ENCODE data around the gene CHKA. TPM values are rescaled to one million over a fixed set of nuclear protein-coding genes. Genes with fewer than 3 reads are reported as not detected.

Gene CHKA
- total and polyA plus RNA-seq, 2 of the 8 experiments (the other 6 are each of a cell fraction or from before 2014, with no cell fraction given), result 61.2 to 86.6 TPM

DNA sequence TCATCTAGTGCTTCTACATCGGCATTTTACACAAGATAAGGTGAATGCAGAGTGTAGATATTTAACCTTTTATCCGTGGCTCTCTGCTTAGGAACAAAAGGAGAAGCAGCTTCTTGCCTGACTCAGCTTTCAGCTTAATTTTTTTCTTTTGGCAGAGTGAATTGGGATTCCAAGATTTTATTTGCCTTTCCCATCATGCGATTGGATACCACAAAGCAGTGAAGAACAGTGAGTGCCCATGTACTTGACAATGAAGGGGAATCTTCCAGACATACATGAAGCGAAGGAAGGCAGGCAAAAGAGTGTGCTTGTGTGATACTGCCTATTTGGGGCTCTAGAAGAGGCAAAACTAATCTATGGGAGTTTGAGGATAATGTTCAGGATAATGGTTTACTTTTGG, 17.0 kb upstream of the CHKA start:
- no peak for FAIRE-seq
- Histone ChIP-seq H4K5ac (ENCODE audit: insufficient read length, low read depth, low read length) (no peak overlapping the region), H4K91ac (replicated peaks; ENCODE audit: insufficient read length, low read length) (no peak overlapping the region), H2AK5ac (ENCODE audit: low read depth, low read length) (no peak overlapping the region), H3K23ac (ENCODE audit: insufficient read length) (no peak overlapping the region), H3K23me2 (ENCODE audit: low read depth, low read length) (no peaks in the 10 kb centered on the region), H3K4ac (replicated peaks; ENCODE audit: insufficient read length, low read depth, low read length) (no peak overlapping the region), H2BK12ac (ENCODE audit: low read depth, low read length) (no peak overlapping the region), H3K4me2 (ENCODE audit: insufficient read depth in 1 of 2, low read depth in 2 of 2, low read length in 2 of 2) (no peak overlapping the region), H3K79me1 (ENCODE audit: low read depth, low read length) (no peaks in the 10 kb centered on the region; the same call in 1 of the 2 replicates), H3K36me3 (ENCODE audit: control insufficient read depth in 2 of 4, insufficient read depth in 4 of 4, low read length in 3 of 4) (no peaks in the 10 kb centered on the region), H3K56ac (replicated peaks; ENCODE audit: insufficient read length, low read depth, low read length) (no peak overlapping the region), H3K9ac (replicated peaks in 1 of 4; ENCODE audit: extremely low read depth in 1 of 4, low read depth in 3 of 4, low read length in 3 of 4) (no peak overlapping the region), H3K9me3 (ENCODE audit: insufficient read depth in 2 of 2, low read depth in 1 of 2, low read length in 1 of 2) (peaks cover 12 to 15% of the 10 kb centered on the region in 2 experiments), H2BK120ac (replicated peaks; ENCODE audit: low read depth, low read length) (no peak overlapping the region), H2BK5ac (ENCODE audit: low read depth, low read length) (no peak overlapping the region), H2BK20ac (ENCODE audit: low read length) (no peak overlapping the region), H2AFZ (ENCODE audit: low read length) (peak overlapping the region; percentile 78), H2BK15ac (ENCODE audit: low read length) (no peak overlapping the region), H3K14ac (ENCODE audit: insufficient read length) (no peak overlapping the region), H3K27ac (ENCODE audit: low read depth, low read length) (no peak overlapping the region), H3K27me3 (replicated peaks in 1 of 4; ENCODE audit: control insufficient read depth in 3 of 4, extremely low read depth in 1 of 4, insufficient read depth in 3 of 4, low read length in 3 of 4) (no peaks in the 10 kb centered on the region), H3K4me3 (ENCODE audit: extremely low read depth in 1 of 4, insufficient read depth in 2 of 4, low read depth in 3 of 4, low read length in 4 of 4) (no peak overlapping the region), H4K20me1 (replicated peaks in 1 of 2; ENCODE audit: control insufficient read depth in 1 of 2, insufficient read depth in 2 of 2, low read length in 2 of 2) (no peaks in the 10 kb centered on the region), H3K4me1 (replicated peaks in 1 of 4; ENCODE audit: control insufficient read depth in 3 of 4, insufficient read depth in 4 of 4, low read length in 3 of 4) (no peaks in the 10 kb centered on the region), H3K79me2 (ENCODE audit: control insufficient read depth in 1 of 2, insufficient read depth in 2 of 2, low read length in 2 of 2) (no peaks in the 10 kb centered on the region), H4K8ac (ENCODE audit: extremely low read depth, insufficient read depth, low read length) (no peak overlapping the region), H3K18ac (ENCODE audit: extremely low read depth, low read length) (no peak overlapping the region; the same call in 1 of the 2 replicates)
- WGBS, 2 experiments (ENCODE audit: extremely low coverage in 1 of 2, insufficient coverage in 1 of 2, insufficient read length in 1 of 2, insufficient replicate concordance in 2 of 2, low coverage in 1 of 2, low lambda C conversion rate in 2 of 2, missing lambda C conversion rate in 1 of 2), result 89% methylated on average over 4 of the region's 4 CpGs; no CpG with 5 or more reads in 1 of the 2 experiments
- ChIA-PET CTCF (ENCODE audit: partially characterized antibody) (interaction anchor here (0.7 kb wide), 1 partner anchor 144 kb away, joined by 3 read pairs; no protein-coding TSS in a partner anchor), POLR2A (ENCODE audit: partially characterized antibody) (interaction anchor here (0.6 to 4.0 kb wide), 6 partner anchors 11 to 86 kb away, joined by 3 to 21 read pairs (median 4); partner anchors contain the start of gene CHKA)
- TF ChIP-seq SIRT6 (IDR thresholded peaks at IDR 0.05; ENCODE audit: low read length), result no peak
- TF ChIP-seq ZNF274 (IDR thresholded peaks at IDR 0.05; ENCODE audit: borderline replicate concordance, extremely low read depth, low read length), result no peak
- TF ChIP-seq NRF1 (IDR thresholded peaks at IDR 0.05; ENCODE audit: low read depth, low read length), result no peak
- no peak for TF ChIP-seq FOSL1 (IDR thresholded peaks at IDR 0.05; ENCODE audit: insufficient read depth, low read depth, low read length)
- no peak for TF ChIP-seq YY1 (IDR thresholded peaks at IDR 0.05; ENCODE audit: low read depth, low read length)
- TF ChIP-seq POLR2A (IDR thresholded peaks at IDR 0.05; ENCODE audit: control extremely low read depth in 1 of 2, low read depth in 2 of 2, low read length in 2 of 2), result no peak
- TF ChIP-seq POLR2AphosphoS5 (IDR thresholded peaks at IDR 0.05; ENCODE audit: low read depth, low read length), result no peak
- TF ChIP-seq RFX5 (IDR thresholded peaks at IDR 0.05; ENCODE audit: borderline replicate concordance, low read depth, low read length), result no peak
- TF ChIP-seq TAF1 (IDR thresholded peaks at IDR 0.05; ENCODE audit: low read depth, low read length), result no peak
- no peak for TF ChIP-seq JUND (IDR thresholded peaks at IDR 0.05; ENCODE audit: low read length)
- TF ChIP-seq, protein P1, sequence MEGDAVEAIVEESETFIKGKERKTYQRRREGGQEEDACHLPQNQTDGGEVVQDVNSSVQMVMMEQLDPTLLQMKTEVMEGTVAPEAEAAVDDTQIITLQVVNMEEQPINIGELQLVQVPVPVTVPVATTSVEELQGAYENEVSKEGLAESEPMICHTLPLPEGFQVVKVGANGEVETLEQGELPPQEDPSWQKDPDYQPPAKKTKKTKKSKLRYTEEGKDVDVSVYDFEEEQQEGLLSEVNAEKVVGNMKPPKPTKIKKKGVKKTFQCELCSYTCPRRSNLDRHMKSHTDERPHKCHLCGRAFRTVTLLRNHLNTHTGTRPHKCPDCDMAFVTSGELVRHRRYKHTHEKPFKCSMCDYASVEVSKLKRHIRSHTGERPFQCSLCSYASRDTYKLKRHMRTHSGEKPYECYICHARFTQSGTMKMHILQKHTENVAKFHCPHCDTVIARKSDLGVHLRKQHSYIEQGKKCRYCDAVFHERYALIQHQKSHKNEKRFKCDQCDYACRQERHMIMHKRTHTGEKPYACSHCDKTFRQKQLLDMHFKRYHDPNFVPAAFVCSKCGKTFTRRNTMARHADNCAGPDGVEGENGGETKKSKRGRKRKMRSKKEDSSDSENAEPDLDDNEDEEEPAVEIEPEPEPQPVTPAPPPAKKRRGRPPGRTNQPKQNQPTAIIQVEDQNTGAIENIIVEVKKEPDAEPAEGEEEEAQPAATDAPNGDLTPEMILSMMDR (IDR thresholded peaks at IDR 0.05; ENCODE audit: control extremely low read depth in 1 of 3, insufficient read depth in 1 of 3, low read depth in 1 of 3, low read length in 3 of 3), result no peak
- TF ChIP-seq KDM4A (IDR thresholded peaks at IDR 0.05; ENCODE audit: low read depth, low read length, severe bottlenecking), result no peak
- no peak for TF ChIP-seq CBX5 (IDR thresholded peaks at IDR 0.05; ENCODE audit: low read depth, low read length)
- no peak for DNase-seq (ENCODE audit: low read depth in 1 of 2, low spot score in 2 of 2)

Measured in H1 (cell line).